Gastroesophageal sphincter (tissue), 4 donors: Measurements from ENCODE around the gene MRPL51. TPM values are rescaled to one million over a fixed set of nuclear protein-coding genes. Genes with fewer than 3 reads are reported as not detected.

ENCODE experiments used
- ATAC-seq: fragments of 150-250 bp; one replicate; pipeline ENCODE4 v1.9.1; 2016; ENCODE audit warnings: mild to moderate bottlenecking, moderate library complexity
- H3K27ac ChIP-seq, 4 donors: fragments of 200-600 bp; sonication (generic) in 3 of 4; 1 replicate in 3 of 4; 2 replicates in 1 of 4; pipeline ENCODE4 v1.5.1; 2016 to 2019
- H3K27me3 ChIP-seq: fragments of 200-600 bp; sonication (generic); one replicate; pipeline ENCODE4 v1.5.1; 2019
- H3K36me3 ChIP-seq, 2 donors: fragments of 200-600 bp; sonication (generic); one replicate each; pipeline ENCODE4 v1.5.1; 2019; ENCODE audit warnings: control low read depth in 1 of 2
- H3K4me1 ChIP-seq, 3 donors: fragments of 200-600 bp; sonication (generic); 1 replicate in 2 of 3; 2 replicates in 1 of 3; pipeline ENCODE4 v1.5.1; 2016 to 2019; ENCODE audit warnings: control low read depth in 2 of 3
- H3K4me3 ChIP-seq, 2 donors: fragments of 200-600 bp; sonication (generic); one replicate each; pipeline ENCODE4 v1.5.1; 2019; ENCODE audit warnings: mild to moderate bottlenecking in 1 of 2, moderate library complexity in 1 of 2
- H3K9me3 ChIP-seq, 3 donors: fragments of 200-600 bp; sonication (generic); one replicate each; pipeline ENCODE4 v1.5.1; 2017 to 2019; ENCODE audit warnings: control low read depth in 2 of 3
- CTCF ChIP-seq, 4 experiments: fragments of 200-600 bp in 2 of 4; fragments of 450-650 bp in 2 of 4; sonication (generic) in 1 of 4; IDR thresholded peaks; one replicate each; pipeline ENCODE4 v1.5.1; 2017 to 2019; ENCODE audit warnings: antibody characterized with exemption in 4 of 4, mild to moderate bottlenecking in 2 of 4, moderate library complexity in 2 of 4
- EP300 ChIP-seq: sonication (generic); formaldehyde crosslinking; IDR thresholded peaks from one replicate; pipeline ENCODE4 v1.6.1; 2017; ENCODE audit warnings: antibody characterized with exemption, mild to moderate bottlenecking
- POLR2A ChIP-seq, 2 donors: fragments of 450-650 bp; IDR thresholded peaks; one replicate each; pipeline ENCODE4 v1.6.1; 2017; ENCODE audit warnings: antibody characterized with exemption in 2 of 2, mild to moderate bottlenecking in 2 of 2, moderate library complexity in 1 of 2
- POLR2AphosphoS5 ChIP-seq: sonication (generic); formaldehyde crosslinking; IDR thresholded peaks from one replicate; pipeline ENCODE4 v1.6.1; 2017; ENCODE audit warnings: antibody characterized with exemption
- WGBS, 2 donors: methylation state at CpG; one replicate each; pipeline ENCODE4 v1.1.5; 2018; ENCODE audit warnings: low coverage in 1 of 2; 5-methylcytosine and 5-hydroxymethylcytosine counted together
- total RNA-seq, 4 donors: library from RNA; depleted of rRNA; stranded (reverse); fragments of >200 nt; gene quantifications; one replicate each; pipeline ENCODE4 v1.1.0, GENCODE V29; 2016

Gene MRPL51
- total RNA-seq, 4 donors from 2014 or later, result 51.0 to 99.3 (median 66.0) TPM

- H3K4me3 ChIP-seq, result no peak overlapping the region
- 80 to 88% methylated on average over 4 to 9 of the region's 10 CpGs for WGBS, 2 donors
- ATAC-seq, result no peak
- H3K27ac ChIP-seq, result peak overlapping the region in 3 of 4 donors; percentile 5 to 60 (median 54)
- peaks cover 0 to 40% (median 0%) of the 10 kb centered on the region in 3 donors for H3K4me1 ChIP-seq
- peaks cover 0 to 91% of the 10 kb centered on the region in 2 donors for H3K36me3 ChIP-seq
- H3K9me3 ChIP-seq, result no peaks in the 10 kb centered on the region
- no peaks in the 10 kb centered on the region for H3K27me3 ChIP-seq
- TF ChIP-seq EP300 (no peak), CTCF (IDR thresholded peaks at IDR 0.05) (no peak), POLR2AphosphoS5 (no peak), POLR2A (IDR thresholded peaks at IDR 0.05) (no peak)
Measured at GRCh38 chr12:6460751-6461371, 32.2 kb downstream of the MRPL51 start.

GRCh38 chr12:6459004-6459337 is 34.1 kb downstream of the MRPL51 start:
- no peak for ATAC-seq
- Histone ChIP-seq H3K27me3 (no peaks in the 10 kb centered on the region), H3K9me3 (no peaks in the 10 kb centered on the region), H3K4me1 (peaks cover 0 to 28% (median 0%) of the 10 kb centered on the region in 3 donors), H3K36me3 (peaks cover 0 to 92% of the 10 kb centered on the region in 2 donors), H3K4me3 (no peak overlapping the region), H3K27ac (no peak overlapping the region)
- WGBS, 2 donors, result 100% methylated on average over 1 of the region's 2 CpGs; no CpG with 5 or more reads in 1 of the 2 donors
- TF ChIP-seq POLR2AphosphoS5 (no peak), CTCF (IDR thresholded peaks at IDR 0.05) (no peak), EP300 (no peak), POLR2A (IDR thresholded peaks at IDR 0.05) (no peak)

GRCh38 chr12:6458281-6459003 is 34.6 kb downstream of the MRPL51 start:
- TF ChIP-seq POLR2A (IDR thresholded peaks at IDR 0.05) (no peak), POLR2AphosphoS5 (no peak), CTCF (IDR thresholded peaks at IDR 0.05) (no peak), EP300 (no peak)
- no peak overlapping the region for H3K4me3 ChIP-seq
- H3K27ac ChIP-seq, result no peak overlapping the region
- no peak for ATAC-seq
- H3K9me3 ChIP-seq, result no peaks in the 10 kb centered on the region
- peaks cover 0 to 92% of the 10 kb centered on the region in 2 donors for H3K36me3 ChIP-seq
- 90 to 92% methylated on average over 5 to 13 of the region's 14 CpGs for WGBS, 2 donors
- H3K27me3 ChIP-seq, result no peaks in the 10 kb centered on the region
- peaks cover 0 to 30% (median 0%) of the 10 kb centered on the region in 3 donors for H3K4me1 ChIP-seq

GRCh38 chr12:6457220-6457945 is 35.7 kb downstream of the MRPL51 start:
- Histone ChIP-seq H3K27me3 (no peaks in the 10 kb centered on the region), H3K27ac (no peak overlapping the region), H3K36me3 (peaks cover 0 to 85% of the 10 kb centered on the region in 2 donors), H3K9me3 (no peaks in the 10 kb centered on the region), H3K4me3 (no peak overlapping the region), H3K4me1 (peaks cover 3 to 31% (median 5%) of the 10 kb centered on the region in 3 donors)
- TF ChIP-seq POLR2AphosphoS5 (no peak), POLR2A (IDR thresholded peaks at IDR 0.05) (no peak), EP300 (no peak), CTCF (IDR thresholded peaks at IDR 0.05) (no peak)
- 81 to 93% methylated on average over 2 of the region's 12 CpGs for WGBS, 2 donors
- no peak for ATAC-seq
